HL-60 (cell line): ENCODE measurements around the gene TTYH3.

Experiments
- CTCF ChIP-seq: IDR thresholded peaks from one replicate; pipeline ENCODE4 v1.5.1; 2011; ENCODE audit warnings: low read length, control low read depth, inconsistent platforms; ENCODE audit not compliant: insufficient read depth
- POLR2AphosphoS5 ChIP-seq: IDR thresholded peaks from 2 replicates; pipeline ENCODE4 v1.6.1; 2012; ENCODE audit warnings: low read depth
- REST ChIP-seq: IDR thresholded peaks from 2 replicates; pipeline ENCODE4 v1.6.1; 2012; ENCODE audit warnings: low read depth; ENCODE audit not compliant: insufficient replicate concordance

- TF ChIP-seq CTCF = no peak
- no peak for TF ChIP-seq POLR2AphosphoS5
- no peak for TF ChIP-seq REST
These were observed 36.6 kb downstream of the TTYH3 start for GRCh38 chr7:2668401-2668800.
